ENCODE data around the gene SAYSD1.

DNA sequence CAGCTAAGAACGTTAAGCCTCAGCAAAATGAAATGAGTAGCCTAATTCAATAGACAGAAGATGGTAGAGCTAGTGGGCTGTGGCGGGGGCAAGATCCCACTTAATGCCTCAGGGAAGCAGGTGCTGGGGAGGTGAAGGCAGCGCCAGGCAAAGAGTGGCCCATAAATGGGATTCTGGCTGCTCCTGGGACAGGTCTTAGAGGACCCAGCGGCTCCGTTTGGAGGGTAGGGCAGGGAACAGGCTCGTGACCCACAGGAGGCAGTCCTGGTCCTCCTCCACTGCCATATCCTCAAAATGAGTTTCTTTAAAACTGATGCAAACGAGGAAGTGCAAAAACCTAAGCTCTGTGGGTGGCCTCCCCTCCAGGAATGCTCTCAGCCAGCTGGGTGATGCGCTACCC, 32.7 kb downstream of the SAYSD1 start:
- TF ChIP-seq CTCF (IDR thresholded peaks at IDR 0.05; ENCODE audit: low read depth, low read length, poor library complexity, severe bottlenecking) (no peak), EZH2phosphoT487 (IDR thresholded peaks at IDR 0.05; ENCODE audit: borderline replicate concordance, low read length) (no peak)
